Progenitor cell of endocrine pancreas (in vitro differentiated cells): ENCODE data around the gene HIRA. TPM values are rescaled to one million over a fixed set of nuclear protein-coding genes. Genes with fewer than 3 reads are reported as not detected.

ENCODE experiments used
- DNase-seq: peaks from one replicate; pipeline ENCODE4 v3.0.0; 2021; ENCODE audit warnings: low spot score; ENCODE audit not compliant: unreplicated experiment
- H3K27ac Mint-ChIP-seq: 2 replicates; pipeline ENCODE4 v1.8.0; 2021; ENCODE audit warnings: mild to moderate bottlenecking, moderate library complexity, mixed read lengths
- H3K27me3 Mint-ChIP-seq: 2 replicates; pipeline ENCODE4 v1.8.0; 2021; ENCODE audit warnings: mixed read lengths
- H3K36me3 Mint-ChIP-seq: 2 replicates; pipeline ENCODE4 v1.8.0; 2022; ENCODE audit warnings: mixed read lengths; ENCODE audit not compliant: insufficient read depth
- H3K4me1 Mint-ChIP-seq: 2 replicates; pipeline ENCODE4 v1.8.0; 2021; ENCODE audit warnings: low read depth, mixed read lengths
- H3K4me3 Mint-ChIP-seq: 2 replicates; pipeline ENCODE4 v1.8.0; 2021; ENCODE audit warnings: low read depth, mild to moderate bottlenecking, moderate library complexity, mixed read lengths
- H3K9me3 Mint-ChIP-seq: 2 replicates; pipeline ENCODE4 v1.8.0; 2021; ENCODE audit warnings: low read depth, mixed read lengths
- total RNA-seq: library from RNA; stranded (reverse); gene quantifications from 2 replicates; pipeline ENCODE4 v1.2.1, GENCODE V29; 2021
- TF ChIP-seq, protein P1 (sequence below): fragments of 200-600 bp; sonication (generic); IDR thresholded peaks from one replicate; pipeline ENCODE4 v1.5.0; 2021; ENCODE audit warnings: antibody characterized with exemption, mild to moderate bottlenecking; ENCODE audit not compliant: unreplicated experiment

The HIRA gene
- total RNA-seq, 1 donor from 2014 or later = 45.3 TPM

DNA sequence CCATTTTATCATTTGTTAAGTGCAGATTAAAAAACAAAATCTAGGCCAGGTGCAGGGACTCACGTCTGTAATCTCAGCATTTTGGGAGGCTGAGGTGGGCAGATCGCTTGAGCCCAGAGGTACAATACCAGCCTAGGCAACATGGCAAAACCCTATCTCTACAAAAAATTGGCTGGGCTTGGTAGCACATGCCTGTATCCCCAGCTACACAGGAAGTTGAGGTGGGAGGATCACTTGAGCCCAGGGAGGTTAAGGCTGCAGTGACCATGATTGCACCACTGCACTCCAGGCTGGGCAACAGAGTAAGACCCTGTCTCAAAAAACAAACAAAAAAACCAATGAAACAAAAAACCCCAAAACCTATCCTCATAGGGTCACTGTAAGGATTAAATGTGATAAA is 32.9 kb downstream of the HIRA start:
- peaks cover 4% of the 10 kb centered on the region for H3K36me3 Mint-ChIP-seq
- DNase-seq = no peak
- no peaks in the 10 kb centered on the region for H3K27me3 Mint-ChIP-seq
- no peak overlapping the region for H3K4me3 Mint-ChIP-seq
- TF ChIP-seq, protein P1, sequence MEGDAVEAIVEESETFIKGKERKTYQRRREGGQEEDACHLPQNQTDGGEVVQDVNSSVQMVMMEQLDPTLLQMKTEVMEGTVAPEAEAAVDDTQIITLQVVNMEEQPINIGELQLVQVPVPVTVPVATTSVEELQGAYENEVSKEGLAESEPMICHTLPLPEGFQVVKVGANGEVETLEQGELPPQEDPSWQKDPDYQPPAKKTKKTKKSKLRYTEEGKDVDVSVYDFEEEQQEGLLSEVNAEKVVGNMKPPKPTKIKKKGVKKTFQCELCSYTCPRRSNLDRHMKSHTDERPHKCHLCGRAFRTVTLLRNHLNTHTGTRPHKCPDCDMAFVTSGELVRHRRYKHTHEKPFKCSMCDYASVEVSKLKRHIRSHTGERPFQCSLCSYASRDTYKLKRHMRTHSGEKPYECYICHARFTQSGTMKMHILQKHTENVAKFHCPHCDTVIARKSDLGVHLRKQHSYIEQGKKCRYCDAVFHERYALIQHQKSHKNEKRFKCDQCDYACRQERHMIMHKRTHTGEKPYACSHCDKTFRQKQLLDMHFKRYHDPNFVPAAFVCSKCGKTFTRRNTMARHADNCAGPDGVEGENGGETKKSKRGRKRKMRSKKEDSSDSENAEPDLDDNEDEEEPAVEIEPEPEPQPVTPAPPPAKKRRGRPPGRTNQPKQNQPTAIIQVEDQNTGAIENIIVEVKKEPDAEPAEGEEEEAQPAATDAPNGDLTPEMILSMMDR = no peak
- H3K27ac Mint-ChIP-seq = no peak overlapping the region
- no peaks in the 10 kb centered on the region for H3K9me3 Mint-ChIP-seq
- H3K4me1 Mint-ChIP-seq = no peaks in the 10 kb centered on the region

DNA sequence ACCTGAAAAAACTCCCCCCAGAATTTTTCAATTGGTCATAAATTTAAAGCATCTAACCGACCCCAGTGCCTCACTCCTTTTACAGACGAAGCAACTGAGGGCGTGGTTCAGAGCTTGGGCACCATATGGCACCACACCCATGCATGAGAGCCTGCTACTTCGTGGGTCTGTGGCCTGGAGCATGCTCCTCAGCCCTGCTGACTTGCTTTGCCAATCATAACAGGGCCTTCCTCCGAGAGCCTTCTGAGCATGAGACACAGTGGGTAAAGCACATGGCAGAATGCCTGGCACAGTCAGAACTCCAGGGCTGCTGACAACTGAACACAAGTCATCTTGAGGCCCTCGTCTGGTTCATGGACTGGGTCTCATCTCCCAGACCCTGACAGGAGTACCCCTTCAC is 33.3 kb downstream of the HIRA start:
- no peak for DNase-seq
- H3K36me3 Mint-ChIP-seq = peaks cover 4% of the 10 kb centered on the region
- no peaks in the 10 kb centered on the region for H3K27me3 Mint-ChIP-seq
- no peak overlapping the region for H3K4me3 Mint-ChIP-seq
- no peak overlapping the region for H3K27ac Mint-ChIP-seq
- TF ChIP-seq, protein P1 = no peak
- no peaks in the 10 kb centered on the region for H3K4me1 Mint-ChIP-seq
- H3K9me3 Mint-ChIP-seq = no peaks in the 10 kb centered on the region

- Mint-ChIP-seq H3K27me3 (no peaks in the 10 kb centered on the region), H3K9me3 (no peaks in the 10 kb centered on the region), H3K36me3 (peaks cover 4% of the 10 kb centered on the region), H3K4me1 (no peaks in the 10 kb centered on the region), H3K4me3 (no peak overlapping the region), H3K27ac (no peak overlapping the region)
- TF ChIP-seq, protein P1 = no peak
- no peak for DNase-seq
Measured at GRCh38 chr22:19397734-19398104, 33.8 kb downstream of the HIRA start.

DNA sequence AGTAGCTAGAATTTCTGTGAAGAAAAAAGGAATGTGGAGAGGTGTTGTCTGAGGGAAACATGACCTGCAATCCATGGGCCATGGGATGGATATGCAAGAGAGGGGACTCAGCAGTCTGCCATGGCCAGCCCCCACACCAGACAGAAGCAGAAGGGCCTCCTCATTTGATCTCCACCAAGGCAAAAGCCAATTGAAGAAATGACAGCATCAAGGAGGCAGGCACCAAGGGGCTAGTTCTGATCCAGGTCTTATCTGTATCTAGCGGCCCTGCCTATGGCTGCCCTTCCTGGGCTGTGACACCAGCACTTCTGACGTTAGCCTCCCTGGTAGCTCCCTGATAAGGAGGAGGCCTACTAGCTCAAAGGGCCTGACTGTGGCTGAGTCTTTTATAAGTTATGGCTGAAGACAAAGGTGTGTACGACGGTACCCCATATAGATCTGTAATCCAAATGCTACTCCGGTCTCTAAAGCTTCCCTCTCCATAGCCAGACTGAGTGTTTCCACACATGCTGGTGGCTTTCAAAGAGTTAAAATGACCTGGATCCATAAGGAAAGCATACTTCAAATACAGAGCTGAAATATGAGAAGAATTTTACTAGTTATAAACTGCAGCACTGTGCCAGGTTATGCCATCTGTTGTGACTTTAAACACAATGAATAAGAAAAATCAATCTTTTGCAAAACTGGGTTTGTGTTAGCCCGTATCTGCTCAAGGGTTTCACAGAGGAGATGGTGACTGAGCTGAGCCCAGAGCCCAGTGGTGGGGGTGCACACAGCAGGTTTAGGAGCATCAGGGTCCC is 34.4 kb downstream of the HIRA start:
- Mint-ChIP-seq H3K9me3 (no peaks in the 10 kb centered on the region), H3K4me1 (no peaks in the 10 kb centered on the region), H3K27me3 (no peaks in the 10 kb centered on the region), H3K36me3 (peaks cover 4% of the 10 kb centered on the region), H3K27ac (no peak overlapping the region), H3K4me3 (no peak overlapping the region)
- TF ChIP-seq, protein P1 = no peak
- DNase-seq = no peak

- DNase-seq = no peak
- Mint-ChIP-seq H3K9me3 (no peaks in the 10 kb centered on the region), H3K4me3 (no peak overlapping the region), H3K36me3 (peaks cover 4% of the 10 kb centered on the region), H3K27me3 (no peaks in the 10 kb centered on the region), H3K27ac (no peak overlapping the region), H3K4me1 (no peaks in the 10 kb centered on the region)
- TF ChIP-seq, protein P1 = no peak
Measured at GRCh38 chr22:19396561-19396933, 35.0 kb downstream of the HIRA start.
